Putamen (tissue), 1 donor: ENCODE results near the gene WNK3.
"Not testable (repeated sequence)": the region's sequence is repeated elsewhere in the genome, so short reads cannot be mapped to it uniquely, and the experiment has no call there.

ENCODE experiments used
- DNase-seq: peaks from one replicate; pipeline ENCODE4 v3.0.0-alpha.2; 2016; ENCODE audit warnings: low spot score

The WNK3 gene

GRCh38 chrX:54357414-54358377 is at the start of gene WNK3:
Gene WNK3 (minus strand): TSS chrX:54358046.
- DNase-seq: peak; percentile 77

DNA sequence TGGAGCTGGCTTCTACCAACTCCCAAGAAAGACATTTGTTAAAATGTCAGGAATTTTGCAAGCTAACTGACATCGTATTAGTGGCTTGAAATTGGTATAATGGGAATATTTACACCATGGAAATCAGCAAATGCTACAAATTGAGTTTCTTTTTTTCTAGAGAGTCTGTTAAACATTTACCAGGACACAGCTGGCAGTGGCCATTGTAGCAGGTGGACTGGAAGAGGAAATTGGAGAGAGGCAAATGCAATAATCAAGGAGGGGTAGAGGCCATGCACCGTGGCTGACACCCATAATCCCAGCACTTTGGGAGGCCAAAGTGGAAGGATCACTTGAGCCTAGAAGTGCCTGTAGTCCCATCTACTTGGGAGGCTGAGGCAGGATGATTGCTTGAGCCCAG is 49.4 kb upstream of the WNK3 start:
- no peak for DNase-seq

GRCh38 chrX:54397113-54397512 is 39.3 kb upstream of the WNK3 start:
- no peak for DNase-seq

- DNase-seq: no peak
Observed at GRCh38 chrX:54386314-54386713, 28.5 kb upstream of the WNK3 start.

- not testable (repeated sequence) for DNase-seq
Observed at GRCh38 chrX:54384661-54385060, 26.8 kb upstream of the WNK3 start.

GRCh38 chrX:54359408-54359807 is 1.6 kb upstream of the WNK3 start:
- DNase-seq: no peak

GRCh38 chrX:54358424-54359211 is 772 bp upstream of the WNK3 start:
- peak; percentile 78 for DNase-seq

DNA sequence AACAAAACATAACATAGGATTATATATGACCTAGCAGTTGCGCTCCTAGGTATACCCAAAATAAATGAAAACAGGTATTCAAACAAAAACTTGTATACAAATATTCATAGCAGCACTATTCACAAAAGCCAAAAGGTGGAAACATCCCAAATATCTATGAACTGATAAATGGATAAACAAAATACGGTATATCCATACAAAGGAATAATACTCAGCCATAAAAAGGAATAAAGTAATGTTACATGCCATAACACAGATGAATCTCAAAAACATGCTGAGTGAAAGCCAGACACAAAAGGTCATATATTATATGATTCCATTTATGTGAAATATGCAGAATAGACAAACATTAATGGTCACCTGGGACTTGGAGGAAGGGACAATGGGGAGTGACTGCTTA is 5.2 kb downstream of the WNK3 start:
- no peak for DNase-seq

DNA sequence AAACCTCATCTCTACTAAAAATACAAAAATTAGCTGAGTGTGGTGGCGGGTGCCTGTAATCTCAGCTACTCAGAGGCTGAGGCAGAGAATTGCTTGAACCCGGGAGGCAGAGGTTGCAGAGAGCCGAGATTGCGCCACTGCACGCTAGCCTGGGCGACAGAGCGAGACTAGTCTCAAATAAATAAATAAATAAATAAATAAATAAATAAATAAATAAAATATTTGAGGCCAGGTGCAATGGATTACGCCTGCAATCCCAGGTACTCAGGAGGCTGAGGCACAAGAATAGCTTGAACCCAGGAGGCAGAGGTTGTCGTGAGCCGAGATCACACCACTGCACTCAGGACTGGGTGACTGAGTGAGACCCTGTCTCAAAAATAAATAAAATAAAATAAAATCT is 20.5 kb downstream of the WNK3 start:
- not testable (repeated sequence) for DNase-seq

- DNase-seq: no peak
Observed at GRCh38 chrX:54325077-54325476, 32.8 kb downstream of the WNK3 start.

DNA sequence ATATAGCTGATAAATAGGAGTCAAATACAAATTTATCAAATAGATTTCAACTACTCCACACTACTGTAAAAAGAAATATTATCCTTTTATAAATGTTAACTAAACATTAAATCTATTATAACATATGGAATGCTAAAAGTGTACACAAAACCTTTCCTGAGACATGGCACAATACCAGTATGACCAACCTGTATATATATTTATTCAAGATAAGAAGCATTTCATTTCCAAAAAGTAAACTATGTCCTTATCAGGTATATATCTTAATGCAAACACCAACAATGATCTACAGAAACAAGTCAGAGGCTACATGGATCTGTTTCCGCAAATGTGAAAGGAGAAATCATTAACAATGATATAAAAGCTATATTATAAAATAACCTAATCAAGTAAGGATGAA is 37.8 kb downstream of the WNK3 start:
- no peak for DNase-seq

DNA sequence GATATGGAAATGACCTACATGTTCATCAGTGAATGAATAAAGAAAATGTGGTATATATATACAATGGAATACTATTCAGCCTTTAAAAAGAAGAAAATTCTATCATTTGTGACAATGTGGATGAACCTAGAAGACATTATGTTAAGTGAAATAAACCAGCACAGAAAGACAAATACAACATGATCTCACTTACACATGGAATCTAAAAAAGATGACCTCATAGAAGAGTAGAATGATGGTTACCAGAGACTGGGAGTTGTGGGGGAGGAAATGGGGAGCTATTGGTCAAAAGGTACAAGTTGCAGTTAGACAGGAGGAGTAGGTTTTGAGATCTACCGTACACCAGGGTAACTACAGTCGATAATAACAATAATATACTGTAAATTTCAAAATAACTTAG is 51.5 kb downstream of the WNK3 start:
- DNase-seq: no peak

DNA sequence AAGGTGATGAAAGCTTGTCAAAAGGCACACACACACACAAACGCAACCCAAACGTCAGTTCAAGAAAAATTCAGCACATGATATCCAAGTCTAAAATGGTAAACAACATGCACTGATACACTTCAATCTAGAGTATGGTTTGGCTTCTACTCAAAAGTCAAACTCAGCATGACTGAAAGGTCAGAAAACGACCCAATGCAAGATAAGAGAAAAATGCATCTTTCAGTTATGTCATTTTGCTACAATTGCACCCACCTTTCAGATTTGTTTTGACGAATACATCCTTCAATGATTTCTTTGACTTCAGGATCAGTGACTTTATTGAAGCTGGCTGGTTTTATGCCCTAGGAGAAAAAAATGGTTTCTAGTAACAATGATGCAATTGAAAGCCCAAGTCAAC is 56.3 kb downstream of the WNK3 start:
- no peak for DNase-seq

- DNase-seq: no peak
Observed at GRCh38 chrX:54294306-54294705, 63.5 kb downstream of the WNK3 start.

DNA sequence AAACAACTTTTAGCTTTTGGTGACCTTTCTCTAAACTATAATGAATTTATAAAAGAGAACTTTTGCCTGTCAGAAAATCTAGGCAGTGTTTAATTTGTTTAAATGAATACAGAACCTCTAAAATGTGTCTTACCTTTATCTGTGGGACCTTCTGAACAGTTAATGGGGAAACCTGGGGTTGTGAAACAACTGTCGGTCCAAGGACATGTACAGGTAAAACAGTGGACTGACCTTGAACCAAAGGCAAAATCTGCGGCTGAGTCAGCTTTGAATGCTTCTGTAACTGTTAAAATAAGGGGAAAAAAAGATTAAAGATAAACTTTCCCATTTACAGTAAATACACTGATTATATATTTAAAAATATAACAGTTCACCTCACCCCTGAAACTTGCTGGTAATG is 65.1 kb downstream of the WNK3 start:
- no peak for DNase-seq

GRCh38 chrX:54291758-54292157 is 66.1 kb downstream of the WNK3 start:
- DNase-seq: no peak

GRCh38 chrX:54288968-54289367 is 68.9 kb downstream of the WNK3 start:
- no peak for DNase-seq

DNA sequence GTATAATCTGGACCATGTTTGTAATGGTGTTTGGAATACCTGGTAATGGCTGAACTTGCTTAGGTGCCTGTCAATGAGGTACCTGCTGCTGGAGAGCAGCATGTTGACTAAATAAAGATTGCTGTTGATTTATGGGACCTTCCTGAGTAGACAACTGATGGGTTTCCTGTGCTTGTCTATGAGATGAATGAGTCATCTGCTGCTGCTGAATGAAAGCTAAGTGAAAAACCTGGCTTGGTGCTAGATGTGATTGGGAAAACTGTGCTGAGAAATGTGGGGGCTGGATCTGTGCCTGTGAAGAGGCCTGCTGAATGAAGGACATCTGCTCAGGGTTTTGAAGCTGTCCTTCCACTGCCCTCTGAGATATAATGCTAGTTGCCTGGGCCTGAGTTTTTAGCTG is 69.6 kb downstream of the WNK3 start:
- DNase-seq: no peak

DNA sequence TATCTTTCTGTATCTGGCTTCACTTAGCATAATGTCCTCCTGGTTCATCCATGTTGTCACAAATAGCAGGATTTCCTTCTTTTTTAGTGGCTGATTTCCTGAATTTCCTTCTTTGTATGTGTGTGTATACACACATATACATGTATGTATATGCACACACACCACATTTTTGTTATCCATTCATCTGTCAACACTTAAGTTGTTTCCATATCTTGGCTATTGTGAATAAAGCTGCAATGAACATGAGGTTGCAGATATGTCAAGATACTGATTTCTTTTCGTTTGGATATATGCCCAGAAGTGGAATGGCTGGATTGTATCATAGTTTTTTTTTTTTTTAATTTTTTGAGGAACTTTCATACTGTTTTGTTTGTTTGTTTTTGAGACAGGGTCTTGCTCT is 76.2 kb downstream of the WNK3 start:
- DNase-seq: no peak

GRCh38 chrX:54280466-54280865 is 77.4 kb downstream of the WNK3 start:
- no peak for DNase-seq

- no peak for DNase-seq
Observed at GRCh38 chrX:54271664-54272063, 86.2 kb downstream of the WNK3 start.

- no peak for DNase-seq
Observed at GRCh38 chrX:54248309-54248708, 109.5 kb downstream of the WNK3 start.

GRCh38 chrX:54246866-54247265 is 111.0 kb downstream of the WNK3 start:
- DNase-seq: no peak
